ENCODE data around the gene HOXB13. TPM values are rescaled to one million over a fixed set of nuclear protein-coding genes. Genes with fewer than 3 reads are reported as not detected.

The HOXB13 gene
- total RNA-seq, 1 donor from 2014 or later = not detected

DNA sequence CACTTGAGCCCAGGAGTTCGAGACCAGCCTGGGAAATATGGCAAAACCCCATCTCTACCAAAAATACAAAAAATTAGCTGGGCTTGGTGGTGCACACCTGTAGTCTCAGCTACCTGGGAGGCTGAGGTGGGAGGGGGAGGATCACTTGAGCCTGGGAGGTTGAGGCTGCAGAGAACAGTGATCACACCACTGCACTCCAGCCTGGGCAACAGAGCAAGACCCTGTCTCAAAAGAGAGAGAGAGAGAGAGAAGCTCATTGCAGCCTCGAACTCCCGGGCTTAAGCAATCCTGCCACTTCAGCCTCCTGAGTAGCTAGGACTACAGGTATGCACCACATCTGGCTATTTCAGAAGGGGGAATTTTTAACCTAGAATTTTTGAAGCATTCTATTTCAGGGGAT, 12.0 kb downstream of the HOXB13 start:
- intact Hi-C loops (cut with micrococcal nuclease) = loop anchor here (2.0 kb wide), 1 partner anchor 104 kb away; no protein-coding TSS in a partner anchor

GRCh38 chr17:48715496-48716399, 12.8 kb downstream of the HOXB13 start:
- intact Hi-C loops (cut with micrococcal nuclease) = loop anchor here (2.0 kb wide), 1 partner anchor 103 kb away; no protein-coding TSS in a partner anchor

- intact Hi-C loops (cut with micrococcal nuclease) = no loop called here
Observed at GRCh38 chr17:48711128-48711527, 17.4 kb downstream of the HOXB13 start.

DNA sequence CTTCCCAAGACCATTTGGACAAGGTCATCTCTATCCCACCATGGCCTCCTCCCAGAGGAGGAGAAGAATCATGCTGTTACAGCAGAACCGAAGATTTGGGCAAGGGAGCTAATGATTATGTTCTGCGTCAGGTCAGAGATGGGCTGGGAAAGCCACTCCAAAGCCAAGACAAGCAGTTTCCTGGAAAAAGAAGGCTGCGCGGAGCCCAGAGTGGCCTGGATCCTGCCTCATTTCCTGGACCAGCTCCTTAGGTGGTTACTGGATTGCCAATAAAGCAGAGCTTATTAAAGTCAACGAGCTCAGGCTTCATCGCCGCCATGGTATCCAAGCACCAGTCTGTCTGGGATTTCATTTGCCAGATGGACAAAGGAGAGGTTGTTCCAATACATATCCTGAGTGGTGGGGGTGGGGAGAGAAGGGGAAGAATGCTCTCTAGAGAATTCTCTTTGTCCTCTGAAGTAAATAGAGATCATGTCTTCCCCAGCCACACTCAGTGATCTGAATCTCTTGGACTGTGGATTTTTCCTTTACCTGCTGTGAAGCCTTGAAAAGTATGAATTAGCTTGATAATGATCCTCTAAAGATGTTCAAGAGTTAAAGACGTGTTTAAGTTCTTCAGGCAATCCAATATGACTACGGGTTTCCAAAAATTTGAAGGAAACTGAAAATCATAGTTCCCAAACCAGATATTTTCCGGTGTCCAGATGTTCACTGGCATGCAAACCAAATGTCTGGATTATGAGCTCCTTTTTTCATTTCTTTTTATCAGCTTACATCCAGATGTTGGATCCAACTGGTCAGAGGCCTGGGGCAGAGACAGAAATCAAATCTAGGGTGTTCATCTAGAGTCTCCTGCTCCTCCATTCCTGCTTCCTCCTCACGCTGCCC, 23.9 kb downstream of the HOXB13 start:
- intact Hi-C loops (cut with micrococcal nuclease) = no loop called here

GRCh38 chr17:48701864-48702532, 26.6 kb downstream of the HOXB13 start:
- intact Hi-C loops (cut with micrococcal nuclease) = no loop called here

- intact Hi-C loops (cut with micrococcal nuclease) = no loop called here
Observed at GRCh38 chr17:48693178-48693577, 35.4 kb downstream of the HOXB13 start.

GRCh38 chr17:48692049-48692448, 36.5 kb downstream of the HOXB13 start:
- intact Hi-C loops (cut with micrococcal nuclease) = no loop called here

- intact Hi-C loops (cut with micrococcal nuclease) = no loop called here
Observed at GRCh38 chr17:48690655-48691054, 37.9 kb downstream of the HOXB13 start.

DNA sequence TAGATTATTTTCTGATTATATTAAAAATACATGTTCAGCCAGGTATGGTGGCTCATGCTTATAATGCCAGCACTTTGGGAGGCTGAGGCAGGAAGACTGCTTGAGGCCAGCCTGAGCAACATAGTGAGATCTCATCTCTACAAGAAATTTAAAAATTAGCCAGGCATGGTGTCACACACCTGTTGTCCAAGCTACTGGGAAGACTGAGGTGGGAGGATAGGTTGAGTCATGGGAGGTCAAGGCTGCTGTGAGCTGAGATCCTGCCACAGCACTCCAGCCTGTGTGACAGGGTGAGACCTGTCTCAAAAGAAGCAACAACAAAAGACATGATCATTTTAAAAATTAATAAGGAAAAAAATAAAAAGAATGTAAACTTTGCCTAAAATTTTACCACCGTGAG, 46.9 kb downstream of the HOXB13 start:
- intact Hi-C loops (cut with micrococcal nuclease) = no loop called here

DNA sequence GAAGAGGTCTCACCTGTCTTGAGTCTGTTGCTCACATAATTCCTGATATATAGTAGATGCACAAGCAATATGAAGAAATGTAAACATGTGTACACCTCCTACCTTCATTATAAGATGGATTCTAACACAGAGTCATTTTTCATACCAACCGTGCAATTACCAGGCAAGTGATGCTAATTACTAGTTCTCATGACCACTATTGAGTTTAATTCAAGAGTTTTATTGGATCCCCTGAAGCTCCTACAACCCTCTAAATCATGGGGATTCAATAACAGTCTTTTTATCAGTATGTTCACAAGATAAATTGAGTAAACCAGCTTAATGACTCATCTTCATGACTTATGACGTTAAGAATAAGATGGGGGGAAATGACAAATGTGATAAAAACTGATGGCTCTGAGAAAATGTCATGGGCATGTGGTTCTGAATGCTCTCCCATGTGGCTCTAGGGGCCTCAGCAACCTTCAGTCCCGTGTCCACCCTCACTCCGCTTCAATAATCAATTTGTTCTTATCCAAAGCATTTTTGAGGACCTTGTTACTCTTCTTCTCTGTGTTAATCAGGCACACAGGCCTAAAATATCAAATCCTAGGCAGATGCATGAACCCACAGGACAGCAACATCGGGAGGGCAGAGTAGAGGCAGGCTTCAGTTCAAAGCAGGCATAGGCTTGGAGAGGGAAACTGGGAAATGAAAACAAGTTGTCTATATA, 49.0 kb downstream of the HOXB13 start:
- intact Hi-C loops (cut with micrococcal nuclease) = loop anchor here (2.0 kb wide), 1 partner anchor 111 kb away; no protein-coding TSS in a partner anchor

- intact Hi-C loops (cut with micrococcal nuclease) = loop anchor here (1.0 to 2.0 kb wide), 4 partner anchors 112 to 354 kb away; no protein-coding TSS in a partner anchor
Observed at GRCh38 chr17:48678141-48678971, 50.2 kb downstream of the HOXB13 start.

- intact Hi-C loops (cut with micrococcal nuclease) = no loop called here
Observed at GRCh38 chr17:48676963-48677558, 51.5 kb downstream of the HOXB13 start.

Other genes starting within 250 kb of the HOXB13 start
- not detected in 2 replicates for gene HOXB1, start 197.7 kb downstream of the HOXB13 start, total RNA-seq
- 37.5 and 38.1 TPM in 2 replicates for gene HOXB2, start 183.6 kb downstream of the HOXB13 start, total RNA-seq
- gene HOXB4, start 150.4 kb downstream of the HOXB13 start, total RNA-seq = 9.0 and 10.0 TPM in 2 replicates
- gene HOXB3, start 138.5 kb downstream of the HOXB13 start, total RNA-seq = 10.3 and 12.8 TPM in 2 replicates
- gene HOXB5, start 135.0 kb downstream of the HOXB13 start, total RNA-seq = 0.37 and 0.56 TPM in 2 replicates
- gene HOXB6, start 123.8 kb downstream of the HOXB13 start, total RNA-seq = 0.20 and 0.25 TPM in 2 replicates
- 0.66 and 1.1 TPM in 2 replicates for gene HOXB7, start 117.7 kb downstream of the HOXB13 start, total RNA-seq
- gene HOXB8, start 113.5 kb downstream of the HOXB13 start, total RNA-seq = not detected in 2 replicates
- gene HOXB9, start 102.4 kb downstream of the HOXB13 start, total RNA-seq = 0.10 and 0.15 TPM in 2 replicates
- gene PRAC1, start 6.2 kb downstream of the HOXB13 start, total RNA-seq = not detected in 2 replicates
- not detected in 2 replicates for gene PRAC2, start 5.6 kb downstream of the HOXB13 start, total RNA-seq
- gene TTLL6, start 88.5 kb upstream of the HOXB13 start, total RNA-seq = not detected in 2 replicates
- 158 and 165 TPM in 2 replicates for gene CALCOCO2, start 102.3 kb upstream of the HOXB13 start, total RNA-seq
- gene ATP5MC1, start 164.0 kb upstream of the HOXB13 start, total RNA-seq = 89.3 and 101 TPM in 2 replicates
- gene UBE2Z, start 179.7 kb upstream of the HOXB13 start, total RNA-seq = 104 and 108 TPM in 2 replicates
- 140 and 147 TPM in 2 replicates for gene SNF8, start 216.1 kb upstream of the HOXB13 start, total RNA-seq
- gene GIP, start 239.8 kb upstream of the HOXB13 start, total RNA-seq = not detected in 2 replicates

Measured in T-helper 1 cell treated with Interleukin-12 subunit alpha and Interleukin-12 subunit beta and Interleukin-4 antibody, amounts not matched to agents 30 ng/mL and 1 ng/mL, for 36 hours (primary cell).